ENCODE results near the gene CSK. TPM values are rescaled to one million over a fixed set of nuclear protein-coding genes. Genes with fewer than 3 reads are reported as not detected.

The CSK gene
- polyA plus RNA-seq, 1 of the 3 experiments (the other 2 are of a cell fraction) = 53.1 TPM

- no peak for TF ChIP-seq RFX5 (IDR thresholded peaks at IDR 0.05; ENCODE audit: low read length)
- TF ChIP-seq TCF12 (IDR thresholded peaks at IDR 0.05) = no peak
- TF ChIP-seq JUND (IDR thresholded peaks at IDR 0.05) = no peak
- TF ChIP-seq CHD2 (IDR thresholded peaks at IDR 0.05; ENCODE audit: low read length, partially characterized antibody) = no peak
- TF ChIP-seq FOXJ3 (CRISPR knock-in tag; IDR thresholded peaks at IDR 0.05) = no peak
- no peak for TF ChIP-seq EZH2phosphoT487 (IDR thresholded peaks at IDR 0.05; ENCODE audit: borderline replicate concordance, low read depth)
- TF ChIP-seq EP300 (IDR thresholded peaks at IDR 0.05; ENCODE audit: borderline replicate concordance in 1 of 2, low read depth in 1 of 2, low read length in 1 of 2) = no peak
- peak; percentile 87 for TF ChIP-seq USF1 (IDR thresholded peaks at IDR 0.05; ENCODE audit: borderline replicate concordance, low read depth)
- peak; percentile 38; the same call in 1 of the 2 replicates for TF ChIP-seq POLR2AphosphoS5 (IDR thresholded peaks at IDR 0.05; ENCODE audit: low read depth, low read length)
- no peak; the same call in 1 of the 2 replicates for TF ChIP-seq ELF1 (IDR thresholded peaks at IDR 0.05)
- TF ChIP-seq, protein P1, sequence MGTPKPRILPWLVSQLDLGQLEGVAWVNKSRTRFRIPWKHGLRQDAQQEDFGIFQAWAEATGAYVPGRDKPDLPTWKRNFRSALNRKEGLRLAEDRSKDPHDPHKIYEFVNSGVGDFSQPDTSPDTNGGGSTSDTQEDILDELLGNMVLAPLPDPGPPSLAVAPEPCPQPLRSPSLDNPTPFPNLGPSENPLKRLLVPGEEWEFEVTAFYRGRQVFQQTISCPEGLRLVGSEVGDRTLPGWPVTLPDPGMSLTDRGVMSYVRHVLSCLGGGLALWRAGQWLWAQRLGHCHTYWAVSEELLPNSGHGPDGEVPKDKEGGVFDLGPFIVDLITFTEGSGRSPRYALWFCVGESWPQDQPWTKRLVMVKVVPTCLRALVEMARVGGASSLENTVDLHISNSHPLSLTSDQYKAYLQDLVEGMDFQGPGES (IDR thresholded peaks at IDR 0.05; ENCODE audit: low read depth, low read length) = no peak
- no peak for TF ChIP-seq GATA2 (CRISPR knock-in tag; IDR thresholded peaks at IDR 0.05)
Measured at GRCh38 chr15:74842581-74843444, 60.9 kb downstream of the CSK start, which contains the start of gene ULK3 (continued).

DNA sequence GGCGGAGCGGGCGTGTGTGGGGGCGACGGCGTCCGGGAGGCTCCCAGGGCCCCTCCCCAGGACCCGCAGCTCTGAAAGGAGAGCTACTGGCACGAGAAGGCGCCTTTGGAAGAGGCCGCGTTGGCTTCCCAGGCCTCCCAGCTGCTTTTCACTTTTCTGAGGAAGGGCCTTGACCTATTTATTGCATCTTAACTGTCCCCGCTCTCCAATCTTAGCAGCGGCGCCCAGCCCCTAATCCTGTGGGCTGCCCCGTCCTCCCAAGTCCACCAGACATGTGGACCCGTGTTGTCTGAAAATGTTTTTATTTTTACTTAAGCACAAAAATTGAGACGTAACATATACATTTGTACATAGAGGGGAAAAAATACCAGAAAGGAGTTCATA, 61.6 kb downstream of the CSK start:
- no peaks in the 10 kb centered on the region for H3K79me2 ChIP-seq (ENCODE audit: insufficient read depth)
- no peak for DNase-seq
- peak overlapping the region; percentile 72 to 85 for H3K27ac ChIP-seq (ENCODE audit: low read depth in 2 of 2, low read length in 1 of 2)
- CTCF ChIA-PET = interaction anchor here (0.6 to 10.8 kb wide), 24 partner anchors 10 to 152 kb away, joined by 3 to 95 read pairs (median 5); partner anchors contain the start of genes CSK, RPP25 and SCAMP5
- peak overlapping the region; percentile 98 for H3K4me3 ChIP-seq (ENCODE audit: low read depth in 2 of 2, low read length in 1 of 2)
- TF ChIP-seq JUND (IDR thresholded peaks at IDR 0.05) = no peak
- TF ChIP-seq, protein P2, sequence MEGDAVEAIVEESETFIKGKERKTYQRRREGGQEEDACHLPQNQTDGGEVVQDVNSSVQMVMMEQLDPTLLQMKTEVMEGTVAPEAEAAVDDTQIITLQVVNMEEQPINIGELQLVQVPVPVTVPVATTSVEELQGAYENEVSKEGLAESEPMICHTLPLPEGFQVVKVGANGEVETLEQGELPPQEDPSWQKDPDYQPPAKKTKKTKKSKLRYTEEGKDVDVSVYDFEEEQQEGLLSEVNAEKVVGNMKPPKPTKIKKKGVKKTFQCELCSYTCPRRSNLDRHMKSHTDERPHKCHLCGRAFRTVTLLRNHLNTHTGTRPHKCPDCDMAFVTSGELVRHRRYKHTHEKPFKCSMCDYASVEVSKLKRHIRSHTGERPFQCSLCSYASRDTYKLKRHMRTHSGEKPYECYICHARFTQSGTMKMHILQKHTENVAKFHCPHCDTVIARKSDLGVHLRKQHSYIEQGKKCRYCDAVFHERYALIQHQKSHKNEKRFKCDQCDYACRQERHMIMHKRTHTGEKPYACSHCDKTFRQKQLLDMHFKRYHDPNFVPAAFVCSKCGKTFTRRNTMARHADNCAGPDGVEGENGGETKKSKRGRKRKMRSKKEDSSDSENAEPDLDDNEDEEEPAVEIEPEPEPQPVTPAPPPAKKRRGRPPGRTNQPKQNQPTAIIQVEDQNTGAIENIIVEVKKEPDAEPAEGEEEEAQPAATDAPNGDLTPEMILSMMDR (IDR thresholded peaks at IDR 0.05) = peak; percentile 4; the same call in 1 of the 2 replicates
- no peak for TF ChIP-seq YY1 (IDR thresholded peaks at IDR 0.05; ENCODE audit: low read depth)
- no peak for TF ChIP-seq RCOR1 (IDR thresholded peaks at IDR 0.05; ENCODE audit: low read length)
- TF ChIP-seq SIN3A (IDR thresholded peaks at IDR 0.05; ENCODE audit: borderline replicate concordance, low read depth, low read length) = no peak
- 54% methylated on average over 10 of the region's 18 CpGs for WGBS (ENCODE audit: low lambda C conversion rate)
- POLR2A ChIA-PET = interaction anchor here (0.7 kb wide), 2 partner anchors 26 to 180 kb away, joined by 3 read pairs; partner anchors contain the start of gene PPCDC
- peaks cover 0 to 23% of the 10 kb centered on the region in 2 experiments; a peak in 2 of 4 replicates for H3K4me1 ChIP-seq (ENCODE audit: control insufficient read depth in 1 of 2, insufficient read depth in 2 of 2, low read depth in 1 of 2, low read length in 1 of 2)
- peak overlapping the region; percentile 96 for H3K4me2 ChIP-seq
- H3K27me3 ChIP-seq (ENCODE audit: insufficient read depth) = no peaks in the 10 kb centered on the region
- H2AFZ ChIP-seq (ENCODE audit: low read depth) = peak overlapping the region; percentile 65; the same call in 1 of the 2 replicates
- H3K36me3 ChIP-seq (replicated peaks in 1 of 2; ENCODE audit: control insufficient read depth in 1 of 2, insufficient read depth in 2 of 2, low read length in 1 of 2) = peaks cover 0 to 47% of the 10 kb centered on the region in 2 experiments
- H4K20me1 ChIP-seq (ENCODE audit: insufficient read depth) = no peaks in the 10 kb centered on the region
- no peaks in the 10 kb centered on the region for H3F3A ChIP-seq (replicated peaks; ENCODE audit: insufficient read depth)
- H3K9me2 ChIP-seq = no peaks in the 10 kb centered on the region
- peak overlapping the region; percentile 72 for H3K9ac ChIP-seq
- H3K9me3 ChIP-seq = no peaks in the 10 kb centered on the region
